Vagina (tissue), 2 donors: ENCODE results near the gene IL17C.

Experiments used
- CTCF ChIP-seq, 3 experiments: fragments of 450-650 bp in 2 of 3; fragments of 200-600 bp in 1 of 3; sonication (generic) in 1 of 3; IDR thresholded peaks; one replicate each; pipeline ENCODE4 v1.5.1; 2017 to 2019; ENCODE audit warnings: antibody characterized with exemption in 3 of 3, mild to moderate bottlenecking in 2 of 3, moderate library complexity in 2 of 3
- POLR2A ChIP-seq, 2 donors: fragments of 450-650 bp; IDR thresholded peaks; one replicate each; pipeline ENCODE4 v1.6.1; 2017; ENCODE audit warnings: antibody characterized with exemption in 2 of 2, mild to moderate bottlenecking in 2 of 2, moderate library complexity in 2 of 2

GRCh38 chr16:88593061-88593460 lies 45.3 kb upstream of the IL17C start:
- no peak for TF ChIP-seq CTCF (IDR thresholded peaks at IDR 0.05)
- TF ChIP-seq POLR2A (IDR thresholded peaks at IDR 0.05) = no peak
